GM12878 (cell line): ENCODE measurements around the gene ITCH.

ENCODE experiments used
- BHLHE40 ChIP-seq, 2 experiments: fragments of 450-650 bp in 1 of 2; IDR thresholded peaks; 2 replicates each; pipeline ENCODE4 v1.6.1; 2011 to 2017; ENCODE audit warnings: low read depth in 2 of 2, borderline replicate concordance in 1 of 2, improper control_type of control experiment in 1 of 2, low read length in 1 of 2, mild to moderate bottlenecking in 1 of 2
- EGR1 ChIP-seq, 2 experiments: IDR thresholded peaks; 1 replicate in 1 of 2; 2 replicates in 1 of 2; pipeline ENCODE4 v1.6.1; 2011 to 2012; ENCODE audit warnings: low read depth in 2 of 2, low read length in 2 of 2, borderline replicate concordance in 1 of 2, mild to moderate bottlenecking in 1 of 2, moderate library complexity in 1 of 2
- FOXM1 ChIP-seq: IDR thresholded peaks from 2 replicates; pipeline ENCODE4 v1.6.1; 2012; ENCODE audit warnings: low read depth, mild to moderate bottlenecking, inconsistent platforms, low read length, moderate library complexity
- HDGF ChIP-seq: fragments of 450-650 bp; IDR thresholded peaks from 2 replicates; pipeline ENCODE4 v1.6.1; 2016; ENCODE audit warnings: antibody characterized with exemption
- JUNB ChIP-seq: IDR thresholded peaks from 2 replicates; pipeline ENCODE4 v1.6.1; 2016; ENCODE audit warnings: antibody characterized with exemption, mild to moderate bottlenecking
- MXI1 ChIP-seq: fragments of 150-350 bp; IDR thresholded peaks from 2 replicates; pipeline ENCODE4 v1.6.1; 2011; ENCODE audit warnings: low read depth, mild to moderate bottlenecking, inconsistent platforms, low read length, improper control_type of control experiment
- MYC ChIP-seq: IDR thresholded peaks from 2 replicates; pipeline ENCODE4 v1.6.1; 2011; ENCODE audit warnings: mild to moderate bottlenecking, low read length, moderate library complexity, inconsistent platforms; ENCODE audit not compliant: insufficient read depth, insufficient replicate concordance, insufficient read length, severe bottlenecking
- POLR2A ChIP-seq: IDR thresholded peaks from 2 replicates; pipeline ENCODE4 v1.6.1; 2011; ENCODE audit warnings: low read depth, mild to moderate bottlenecking, low read length
- POLR2AphosphoS5 ChIP-seq: IDR thresholded peaks from 2 replicates; pipeline ENCODE4 v1.6.1; 2011; ENCODE audit warnings: mild to moderate bottlenecking, low read length, inconsistent platforms
- RAD21 ChIP-seq: IDR thresholded peaks from 2 replicates; pipeline ENCODE4 v1.6.1; 2011; ENCODE audit warnings: mild to moderate bottlenecking, low read depth, low read length, moderate library complexity; ENCODE audit not compliant: insufficient read depth
- RCOR1 ChIP-seq: conservative IDR thresholded peaks from 2 replicates; pipeline ENCODE4 v1.6.1; 2012; ENCODE audit warnings: low read depth, low read length, improper control_type of control experiment
- TF ChIP-seq, protein P1 (sequence below), 3 experiments: IDR thresholded peaks in 2 of 3; conservative IDR thresholded peaks in 1 of 3; 2 replicates each; pipeline ENCODE4 v1.5.1; 2011; ENCODE audit warnings: low read depth in 3 of 3, low read length in 3 of 3, mild to moderate bottlenecking in 3 of 3, control low read depth in 2 of 3, moderate library complexity in 2 of 3, inconsistent platforms in 1 of 3, mixed read lengths in 1 of 3; ENCODE audit not compliant: control insufficient read depth in 2 of 3, insufficient read depth in 1 of 3; ENCODE audit errors: extremely low read depth in 1 of 3
- TF ChIP-seq, protein P2 (sequence below): IDR thresholded peaks from 2 replicates; pipeline ENCODE4 v1.6.1; 2011; ENCODE audit warnings: low read depth, low read length, improper control_type of control experiment, borderline replicate concordance

DNA sequence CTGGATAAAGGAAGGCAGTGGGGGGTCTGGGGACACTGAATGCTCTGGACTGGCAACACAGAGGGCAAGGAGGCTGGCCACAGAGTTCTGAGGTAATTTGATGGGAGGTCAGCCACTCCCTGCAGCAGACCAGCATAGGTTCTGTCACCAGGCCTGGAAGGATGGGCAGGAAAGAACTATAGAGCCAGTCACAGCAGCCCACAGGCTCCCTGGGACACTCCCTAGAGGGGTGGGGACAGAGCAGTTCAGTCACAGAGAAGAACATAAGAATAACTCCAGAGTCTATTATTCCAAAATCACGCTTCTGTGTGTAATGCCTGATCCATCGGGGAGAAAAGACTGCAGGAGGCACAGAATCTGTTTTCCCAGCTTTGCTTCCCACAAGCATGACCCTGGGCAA lies 172.8 kb downstream of the ITCH start:
- TF ChIP-seq, protein P1, sequence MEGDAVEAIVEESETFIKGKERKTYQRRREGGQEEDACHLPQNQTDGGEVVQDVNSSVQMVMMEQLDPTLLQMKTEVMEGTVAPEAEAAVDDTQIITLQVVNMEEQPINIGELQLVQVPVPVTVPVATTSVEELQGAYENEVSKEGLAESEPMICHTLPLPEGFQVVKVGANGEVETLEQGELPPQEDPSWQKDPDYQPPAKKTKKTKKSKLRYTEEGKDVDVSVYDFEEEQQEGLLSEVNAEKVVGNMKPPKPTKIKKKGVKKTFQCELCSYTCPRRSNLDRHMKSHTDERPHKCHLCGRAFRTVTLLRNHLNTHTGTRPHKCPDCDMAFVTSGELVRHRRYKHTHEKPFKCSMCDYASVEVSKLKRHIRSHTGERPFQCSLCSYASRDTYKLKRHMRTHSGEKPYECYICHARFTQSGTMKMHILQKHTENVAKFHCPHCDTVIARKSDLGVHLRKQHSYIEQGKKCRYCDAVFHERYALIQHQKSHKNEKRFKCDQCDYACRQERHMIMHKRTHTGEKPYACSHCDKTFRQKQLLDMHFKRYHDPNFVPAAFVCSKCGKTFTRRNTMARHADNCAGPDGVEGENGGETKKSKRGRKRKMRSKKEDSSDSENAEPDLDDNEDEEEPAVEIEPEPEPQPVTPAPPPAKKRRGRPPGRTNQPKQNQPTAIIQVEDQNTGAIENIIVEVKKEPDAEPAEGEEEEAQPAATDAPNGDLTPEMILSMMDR (IDR thresholded peaks at IDR 0.05 in 2 of 3, conservative IDR thresholded peaks at IDR 0.05 in 1 of 3; ENCODE audit: control insufficient read depth in 2 of 3, extremely low read depth in 1 of 3, insufficient read depth in 1 of 3, low read depth in 3 of 3, low read length in 3 of 3), result no peak
- TF ChIP-seq JUNB (no peak), POLR2A (no peak), EGR1 (IDR thresholded peaks at IDR 0.05; ENCODE audit: borderline replicate concordance in 1 of 2, low read depth in 2 of 2, low read length in 2 of 2) (no peak), HDGF (no peak), BHLHE40 (IDR thresholded peaks at IDR 0.05; ENCODE audit: borderline replicate concordance in 1 of 2, low read depth in 2 of 2, low read length in 1 of 2) (no peak), POLR2AphosphoS5 (no peak), RCOR1 (no peak), FOXM1 (no peak), MYC (no peak), RAD21 (no peak), MXI1 (no peak)
- TF ChIP-seq, protein P2, sequence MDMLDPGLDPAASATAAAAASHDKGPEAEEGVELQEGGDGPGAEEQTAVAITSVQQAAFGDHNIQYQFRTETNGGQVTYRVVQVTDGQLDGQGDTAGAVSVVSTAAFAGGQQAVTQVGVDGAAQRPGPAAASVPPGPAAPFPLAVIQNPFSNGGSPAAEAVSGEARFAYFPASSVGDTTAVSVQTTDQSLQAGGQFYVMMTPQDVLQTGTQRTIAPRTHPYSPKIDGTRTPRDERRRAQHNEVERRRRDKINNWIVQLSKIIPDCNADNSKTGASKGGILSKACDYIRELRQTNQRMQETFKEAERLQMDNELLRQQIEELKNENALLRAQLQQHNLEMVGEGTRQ, result no peak
